PFSK-1 (cell line): ENCODE results near the gene KHDC3L.

ENCODE experiments used
- FOXP2 ChIP-seq: optimal IDR thresholded peaks from 2 replicates; pipeline ENCODE3; 2011; ENCODE audit warnings: borderline replicate concordance, control low read depth, inconsistent platforms; ENCODE audit not compliant: insufficient read depth; ENCODE audit errors: extremely low read length, extremely low read depth
- POLR2AphosphoS5 ChIP-seq: IDR thresholded peaks from 2 replicates; pipeline ENCODE4 v1.6.1; 2012; ENCODE audit warnings: low read depth, mild to moderate bottlenecking, control low read depth, low read length, moderate library complexity
- SIN3A ChIP-seq: IDR thresholded peaks from 2 replicates; pipeline ENCODE4 v1.6.1; 2012; ENCODE audit warnings: mild to moderate bottlenecking, low read length, moderate library complexity, borderline replicate concordance; ENCODE audit not compliant: insufficient read depth
- TAF1 ChIP-seq: IDR thresholded peaks from 2 replicates; pipeline ENCODE4 v1.6.1; 2012; ENCODE audit warnings: low read length, control low read depth, borderline replicate concordance; ENCODE audit not compliant: insufficient read depth
- TF ChIP-seq, protein P1 (sequence below), 2 experiments: IDR thresholded peaks; 2 replicates each; pipeline versions ENCODE4 v1.6.1 to v1.8.0; 2011 to 2012; ENCODE audit warnings: low read depth in 2 of 2, low read length in 2 of 2, control low read depth in 1 of 2, inconsistent platforms in 1 of 2, mild to moderate bottlenecking in 1 of 2, moderate library complexity in 1 of 2; ENCODE audit not compliant: insufficient read depth in 1 of 2

The KHDC3L gene

DNA sequence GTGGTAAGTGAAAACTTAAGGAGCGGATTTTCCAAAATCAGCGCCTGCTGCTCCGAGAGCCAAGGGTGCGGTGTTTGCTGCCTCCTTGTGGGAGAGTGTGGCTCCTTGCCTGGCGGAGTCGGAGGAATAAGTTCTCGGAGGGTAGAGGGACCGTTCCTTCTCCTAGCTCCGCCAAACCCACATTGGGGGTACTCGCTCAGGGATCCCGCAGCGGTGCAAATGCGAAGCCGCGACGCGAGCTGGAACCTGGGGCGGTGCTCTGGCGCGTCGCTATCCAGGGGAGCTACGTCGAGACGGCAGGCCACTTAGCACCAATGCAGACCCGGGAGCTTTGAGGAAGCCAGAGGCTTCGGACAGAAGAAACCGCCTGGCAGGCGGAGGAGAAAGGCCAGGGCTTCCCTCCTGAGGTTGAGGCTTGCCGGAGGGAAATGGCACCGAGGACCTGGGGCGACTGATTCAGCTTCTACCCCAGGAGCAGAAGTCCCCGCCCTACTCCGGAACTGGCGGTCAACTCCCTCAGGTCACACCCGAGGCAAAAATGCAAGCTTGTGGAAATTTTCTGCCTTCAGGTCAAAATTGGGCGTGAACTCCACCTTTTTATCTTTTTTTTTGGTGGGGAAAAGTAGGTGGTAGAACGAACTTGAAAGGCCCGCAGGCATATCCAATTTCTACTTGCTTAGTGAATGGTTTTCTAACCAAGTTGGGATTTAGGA lies 26.5 kb downstream of the KHDC3L start:
- TF ChIP-seq, protein P1, sequence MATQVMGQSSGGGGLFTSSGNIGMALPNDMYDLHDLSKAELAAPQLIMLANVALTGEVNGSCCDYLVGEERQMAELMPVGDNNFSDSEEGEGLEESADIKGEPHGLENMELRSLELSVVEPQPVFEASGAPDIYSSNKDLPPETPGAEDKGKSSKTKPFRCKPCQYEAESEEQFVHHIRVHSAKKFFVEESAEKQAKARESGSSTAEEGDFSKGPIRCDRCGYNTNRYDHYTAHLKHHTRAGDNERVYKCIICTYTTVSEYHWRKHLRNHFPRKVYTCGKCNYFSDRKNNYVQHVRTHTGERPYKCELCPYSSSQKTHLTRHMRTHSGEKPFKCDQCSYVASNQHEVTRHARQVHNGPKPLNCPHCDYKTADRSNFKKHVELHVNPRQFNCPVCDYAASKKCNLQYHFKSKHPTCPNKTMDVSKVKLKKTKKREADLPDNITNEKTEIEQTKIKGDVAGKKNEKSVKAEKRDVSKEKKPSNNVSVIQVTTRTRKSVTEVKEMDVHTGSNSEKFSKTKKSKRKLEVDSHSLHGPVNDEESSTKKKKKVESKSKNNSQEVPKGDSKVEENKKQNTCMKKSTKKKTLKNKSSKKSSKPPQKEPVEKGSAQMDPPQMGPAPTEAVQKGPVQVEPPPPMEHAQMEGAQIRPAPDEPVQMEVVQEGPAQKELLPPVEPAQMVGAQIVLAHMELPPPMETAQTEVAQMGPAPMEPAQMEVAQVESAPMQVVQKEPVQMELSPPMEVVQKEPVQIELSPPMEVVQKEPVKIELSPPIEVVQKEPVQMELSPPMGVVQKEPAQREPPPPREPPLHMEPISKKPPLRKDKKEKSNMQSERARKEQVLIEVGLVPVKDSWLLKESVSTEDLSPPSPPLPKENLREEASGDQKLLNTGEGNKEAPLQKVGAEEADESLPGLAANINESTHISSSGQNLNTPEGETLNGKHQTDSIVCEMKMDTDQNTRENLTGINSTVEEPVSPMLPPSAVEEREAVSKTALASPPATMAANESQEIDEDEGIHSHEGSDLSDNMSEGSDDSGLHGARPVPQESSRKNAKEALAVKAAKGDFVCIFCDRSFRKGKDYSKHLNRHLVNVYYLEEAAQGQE (IDR thresholded peaks at IDR 0.05; ENCODE audit: insufficient read depth in 1 of 2, low read depth in 2 of 2, low read length in 2 of 2), result no peak
- no peak for TF ChIP-seq POLR2AphosphoS5
- no peak for TF ChIP-seq TAF1
- TF ChIP-seq SIN3A, result no peak
- no peak for TF ChIP-seq FOXP2

DNA sequence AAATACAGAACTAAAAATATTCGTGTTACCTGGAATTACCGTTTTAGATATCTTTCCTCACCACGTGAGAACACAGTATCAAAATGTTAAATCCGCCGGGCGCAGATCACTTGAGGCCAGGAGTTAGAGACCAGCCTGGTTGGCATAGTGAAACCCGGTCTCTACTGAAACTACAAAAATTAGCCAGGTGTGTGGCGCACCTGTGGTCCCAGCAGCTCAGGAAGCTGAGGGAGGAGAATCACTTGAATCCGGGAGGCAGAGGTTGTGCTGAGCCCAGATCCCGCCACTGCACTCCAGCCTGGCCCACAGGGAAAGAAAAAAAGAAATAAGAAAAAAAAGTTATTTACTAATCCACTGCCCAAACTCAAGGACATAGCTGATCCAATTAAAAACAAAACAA lies 27.4 kb downstream of the KHDC3L start:
- no peak for TF ChIP-seq FOXP2
- TF ChIP-seq, protein P1 (IDR thresholded peaks at IDR 0.05; ENCODE audit: insufficient read depth in 1 of 2, low read depth in 2 of 2, low read length in 2 of 2), result no peak

DNA sequence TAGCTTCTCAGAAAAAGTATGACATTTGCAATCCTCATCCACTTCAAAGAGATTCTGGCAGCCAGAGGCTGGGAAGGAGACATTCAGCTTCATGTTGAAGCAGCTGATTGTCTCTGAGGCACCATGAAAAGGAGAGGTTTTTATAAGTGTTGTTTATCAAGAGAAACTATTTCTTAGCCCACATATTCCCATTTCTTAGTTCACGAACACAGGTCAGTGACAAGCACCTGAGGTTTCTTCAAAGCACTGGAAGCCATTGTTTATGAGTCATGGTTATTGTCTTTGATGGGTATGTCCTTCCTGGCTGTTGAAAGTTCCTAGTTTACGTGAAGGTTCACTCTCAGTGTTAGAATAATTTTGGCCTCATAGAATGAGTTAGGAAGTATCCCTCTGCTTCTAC lies 29.2 kb downstream of the KHDC3L start:
- TF ChIP-seq, protein P1 (IDR thresholded peaks at IDR 0.05; ENCODE audit: insufficient read depth in 1 of 2, low read depth in 2 of 2, low read length in 2 of 2), result no peak
- no peak for TF ChIP-seq TAF1
- no peak for TF ChIP-seq POLR2AphosphoS5
- TF ChIP-seq SIN3A, result no peak
- TF ChIP-seq FOXP2, result no peak

DNA sequence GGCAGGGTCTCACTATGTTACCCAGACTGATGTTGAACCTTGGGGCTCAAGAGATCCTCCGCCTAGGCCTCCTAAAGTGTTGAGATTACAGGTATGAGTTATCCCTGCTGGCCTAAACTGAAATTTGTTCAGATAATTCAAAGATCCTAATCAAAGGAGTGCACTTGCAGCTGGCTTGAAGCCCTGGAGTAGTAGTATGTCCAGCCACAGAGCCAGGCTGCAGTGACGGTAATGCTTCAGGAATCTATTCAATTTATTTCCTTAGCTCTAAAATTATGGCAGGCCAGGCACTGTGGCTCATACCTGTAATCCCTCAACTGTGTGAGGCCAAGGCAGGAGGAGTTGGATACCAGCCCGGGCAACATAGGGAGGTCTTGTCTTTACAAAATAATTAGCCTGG lies 30.8 kb downstream of the KHDC3L start:
- TF ChIP-seq SIN3A (no peak), POLR2AphosphoS5 (no peak), FOXP2 (no peak), TAF1 (no peak)
- TF ChIP-seq, protein P1 (IDR thresholded peaks at IDR 0.05; ENCODE audit: insufficient read depth in 1 of 2, low read depth in 2 of 2, low read length in 2 of 2), result no peak
